DMS79 treated with DMSO at 0.1 percent for 48 hours (cell line): ENCODE results near the gene PKN2.

Experiments
- DNase-seq: peaks from one replicate; lab custom pipeline; 2025; lab: John Stamatoyannopoulos, UW

Gene PKN2

GRCh38 chr1:88683541-88684481 lies at the start of gene PKN2:
Gene PKN2, plus strand, starts transcription at chr1:88684273. Its CDS starts 308 bp downstream, at chr1:88684581.
- DNase-seq = peak; percentile 96

- DNase-seq = no peak
Measured at GRCh38 chr1:88634538-88634937, 49.5 kb upstream of the PKN2 start.

- DNase-seq = no peak
Measured at GRCh38 chr1:88640060-88640459, 44.0 kb upstream of the PKN2 start.

GRCh38 chr1:88645886-88646285 lies 38.2 kb upstream of the PKN2 start:
- no peak for DNase-seq

GRCh38 chr1:88646476-88647248 lies 37.4 kb upstream of the PKN2 start:
- DNase-seq = no peak

- DNase-seq = no peak
Measured at GRCh38 chr1:88647249-88647645, 36.8 kb upstream of the PKN2 start.

- DNase-seq = no peak
Measured at GRCh38 chr1:88647749-88648415, 36.2 kb upstream of the PKN2 start.

GRCh38 chr1:88648706-88649105 lies 35.4 kb upstream of the PKN2 start:
- DNase-seq = no peak

GRCh38 chr1:88649932-88650331 lies 34.1 kb upstream of the PKN2 start:
- DNase-seq = no peak

- DNase-seq = no peak
Measured at GRCh38 chr1:88650676-88651418, 33.2 kb upstream of the PKN2 start.

GRCh38 chr1:88655140-88655539 lies 28.9 kb upstream of the PKN2 start:
- no peak for DNase-seq

- peak; percentile 14 for DNase-seq
Measured at GRCh38 chr1:88655685-88656299, 28.3 kb upstream of the PKN2 start.

GRCh38 chr1:88658419-88658818 lies 25.7 kb upstream of the PKN2 start:
- no peak for DNase-seq

- no peak for DNase-seq
Measured at GRCh38 chr1:88659552-88659951, 24.5 kb upstream of the PKN2 start.

GRCh38 chr1:88661188-88661587 lies 22.9 kb upstream of the PKN2 start:
- no peak for DNase-seq

GRCh38 chr1:88661951-88662699 lies 21.9 kb upstream of the PKN2 start:
- DNase-seq = no peak

- DNase-seq = no peak
Measured at GRCh38 chr1:88662723-88663122, 21.4 kb upstream of the PKN2 start.

GRCh38 chr1:88668405-88668804 lies 15.7 kb upstream of the PKN2 start:
- DNase-seq = no peak

GRCh38 chr1:88670462-88670861 lies 13.6 kb upstream of the PKN2 start:
- no peak for DNase-seq

GRCh38 chr1:88673446-88673845 lies 10.6 kb upstream of the PKN2 start:
- DNase-seq = no peak

GRCh38 chr1:88678405-88678804 lies 5.7 kb upstream of the PKN2 start:
- DNase-seq = no peak
